GM21786 (cell line): ENCODE data around the gene E2F6.

Source experiments
- ATAC-seq: cut with Tn5 transposase; IDR thresholded peaks from one replicate; pipeline ENCODE4 v1.9.1; 2021; ENCODE audit not compliant: unreplicated experiment

E2F6 gene

DNA sequence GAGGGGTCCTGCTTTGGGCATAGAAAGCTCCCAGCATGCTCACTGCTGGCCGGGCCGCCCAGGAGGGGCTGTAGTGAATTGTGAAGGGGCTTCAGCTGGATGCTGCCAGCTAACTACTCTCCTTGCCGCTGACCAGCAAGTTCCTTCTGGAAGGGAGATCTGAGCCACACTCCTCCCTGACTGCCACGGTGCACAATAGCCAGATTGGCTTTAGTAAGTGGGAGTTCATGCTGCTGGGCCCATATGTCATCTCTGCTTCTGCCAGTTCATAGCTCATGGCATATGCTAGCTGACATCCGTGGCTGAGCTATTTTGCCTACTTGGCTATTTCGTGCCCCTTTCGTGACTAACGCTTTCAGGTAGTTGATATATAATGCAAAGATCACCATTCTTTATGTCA lies 69.9 kb downstream of the E2F6 start:
- no peak for ATAC-seq

- ATAC-seq, result no peak
Observed at GRCh38 chr2:11395389-11395788, 70.6 kb downstream of the E2F6 start.
